ENCODE measurements around the gene KRTAP5-10. TPM values are rescaled to one million over a fixed set of nuclear protein-coding genes. Genes with fewer than 3 reads are reported as not detected.

Gene KRTAP5-10
- total RNA-seq, 1 experiment from 2014 or later, result not detected

DNA sequence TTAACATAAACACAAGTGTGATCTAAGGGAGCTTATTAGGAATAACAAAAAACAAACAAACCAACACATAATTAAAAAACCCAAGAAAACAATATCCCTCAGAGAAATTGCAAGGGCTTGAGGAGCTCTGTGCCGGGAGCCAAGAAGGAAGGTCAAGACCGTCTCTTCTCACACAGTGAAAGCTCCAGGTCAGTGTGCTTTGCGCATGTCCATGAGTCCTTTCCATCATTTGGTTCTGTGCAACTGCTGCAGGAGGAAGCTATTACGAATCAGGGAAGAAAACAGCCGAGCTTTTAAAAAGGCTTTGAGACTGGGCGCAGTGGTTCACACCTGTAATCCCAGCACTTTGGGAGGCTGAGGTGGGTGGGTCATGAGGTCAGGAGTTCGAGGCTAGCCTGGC lies 23.0 kb upstream of the KRTAP5-10 start:
- TF ChIP-seq SOX15 (CRISPR knock-in tag; IDR thresholded peaks at IDR 0.05) (no peak), TP53 (CRISPR knock-in tag; IDR thresholded peaks at IDR 0.05) (no peak), ZNF219 (CRISPR knock-in tag; IDR thresholded peaks at IDR 0.05; ENCODE audit: borderline replicate concordance) (no peak), NR2C2 (CRISPR knock-in tag; IDR thresholded peaks at IDR 0.05) (no peak)
- TF ChIP-seq, protein P1, sequence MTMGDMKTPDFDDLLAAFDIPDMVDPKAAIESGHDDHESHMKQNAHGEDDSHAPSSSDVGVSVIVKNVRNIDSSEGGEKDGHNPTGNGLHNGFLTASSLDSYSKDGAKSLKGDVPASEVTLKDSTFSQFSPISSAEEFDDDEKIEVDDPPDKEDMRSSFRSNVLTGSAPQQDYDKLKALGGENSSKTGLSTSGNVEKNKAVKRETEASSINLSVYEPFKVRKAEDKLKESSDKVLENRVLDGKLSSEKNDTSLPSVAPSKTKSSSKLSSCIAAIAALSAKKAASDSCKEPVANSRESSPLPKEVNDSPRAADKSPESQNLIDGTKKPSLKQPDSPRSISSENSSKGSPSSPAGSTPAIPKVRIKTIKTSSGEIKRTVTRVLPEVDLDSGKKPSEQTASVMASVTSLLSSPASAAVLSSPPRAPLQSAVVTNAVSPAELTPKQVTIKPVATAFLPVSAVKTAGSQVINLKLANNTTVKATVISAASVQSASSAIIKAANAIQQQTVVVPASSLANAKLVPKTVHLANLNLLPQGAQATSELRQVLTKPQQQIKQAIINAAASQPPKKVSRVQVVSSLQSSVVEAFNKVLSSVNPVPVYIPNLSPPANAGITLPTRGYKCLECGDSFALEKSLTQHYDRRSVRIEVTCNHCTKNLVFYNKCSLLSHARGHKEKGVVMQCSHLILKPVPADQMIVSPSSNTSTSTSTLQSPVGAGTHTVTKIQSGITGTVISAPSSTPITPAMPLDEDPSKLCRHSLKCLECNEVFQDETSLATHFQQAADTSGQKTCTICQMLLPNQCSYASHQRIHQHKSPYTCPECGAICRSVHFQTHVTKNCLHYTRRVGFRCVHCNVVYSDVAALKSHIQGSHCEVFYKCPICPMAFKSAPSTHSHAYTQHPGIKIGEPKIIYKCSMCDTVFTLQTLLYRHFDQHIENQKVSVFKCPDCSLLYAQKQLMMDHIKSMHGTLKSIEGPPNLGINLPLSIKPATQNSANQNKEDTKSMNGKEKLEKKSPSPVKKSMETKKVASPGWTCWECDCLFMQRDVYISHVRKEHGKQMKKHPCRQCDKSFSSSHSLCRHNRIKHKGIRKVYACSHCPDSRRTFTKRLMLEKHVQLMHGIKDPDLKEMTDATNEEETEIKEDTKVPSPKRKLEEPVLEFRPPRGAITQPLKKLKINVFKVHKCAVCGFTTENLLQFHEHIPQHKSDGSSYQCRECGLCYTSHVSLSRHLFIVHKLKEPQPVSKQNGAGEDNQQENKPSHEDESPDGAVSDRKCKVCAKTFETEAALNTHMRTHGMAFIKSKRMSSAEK (CRISPR knock-in tag; IDR thresholded peaks at IDR 0.05; ENCODE audit: borderline replicate concordance), result no peak
- TF ChIP-seq, protein P2, sequence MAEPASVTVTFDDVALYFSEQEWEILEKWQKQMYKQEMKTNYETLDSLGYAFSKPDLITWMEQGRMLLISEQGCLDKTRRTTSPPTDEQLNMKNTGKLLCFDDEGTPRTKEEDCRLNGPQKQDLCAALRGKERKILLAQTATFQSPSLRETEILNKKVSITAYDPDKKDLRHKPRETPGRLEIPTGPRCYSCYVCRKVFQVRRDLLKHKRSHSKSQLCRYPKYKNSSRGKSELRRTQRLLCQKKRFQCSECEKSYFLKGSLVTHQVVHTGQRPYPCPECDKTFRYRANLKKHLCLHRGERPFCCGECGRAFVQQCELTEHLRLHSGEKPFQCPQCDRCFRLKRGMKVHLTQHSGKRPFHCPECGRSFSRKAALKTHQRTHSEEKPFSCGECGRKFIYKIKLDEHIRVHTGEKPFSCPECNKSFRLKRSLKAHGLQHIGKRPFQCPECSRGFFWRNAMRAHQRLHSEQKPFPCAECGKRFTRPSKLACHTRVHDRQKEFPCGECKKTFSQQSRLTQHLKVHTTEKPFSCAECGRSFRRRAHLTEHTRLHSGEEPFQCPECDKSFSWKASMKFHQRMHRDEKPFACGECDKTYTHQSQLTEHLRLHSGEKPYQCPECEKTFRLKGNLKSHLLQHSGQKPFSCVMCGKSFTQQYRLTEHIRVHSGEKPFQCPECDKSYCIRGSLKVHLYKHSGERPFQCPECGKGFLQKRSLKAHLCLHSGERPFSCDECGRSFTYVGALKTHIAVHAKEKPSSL (CRISPR knock-in tag; conservative IDR thresholded peaks at IDR 0.05), result no peak
- TF ChIP-seq, protein P3, sequence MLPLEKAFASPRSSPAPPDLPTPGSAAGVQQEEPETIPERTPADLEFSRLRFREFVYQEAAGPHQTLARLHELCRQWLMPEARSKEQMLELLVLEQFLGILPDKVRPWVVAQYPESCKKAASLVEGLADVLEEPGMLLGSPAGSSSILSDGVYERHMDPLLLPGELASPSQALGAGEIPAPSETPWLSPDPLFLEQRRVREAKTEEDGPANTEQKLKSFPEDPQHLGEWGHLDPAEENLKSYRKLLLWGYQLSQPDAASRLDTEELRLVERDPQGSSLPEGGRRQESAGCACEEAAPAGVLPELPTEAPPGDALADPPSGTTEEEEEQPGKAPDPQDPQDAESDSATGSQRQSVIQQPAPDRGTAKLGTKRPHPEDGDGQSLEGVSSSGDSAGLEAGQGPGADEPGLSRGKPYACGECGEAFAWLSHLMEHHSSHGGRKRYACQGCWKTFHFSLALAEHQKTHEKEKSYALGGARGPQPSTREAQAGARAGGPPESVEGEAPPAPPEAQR (CRISPR knock-in tag; IDR thresholded peaks at IDR 0.05), result no peak
- TF ChIP-seq, protein P4, sequence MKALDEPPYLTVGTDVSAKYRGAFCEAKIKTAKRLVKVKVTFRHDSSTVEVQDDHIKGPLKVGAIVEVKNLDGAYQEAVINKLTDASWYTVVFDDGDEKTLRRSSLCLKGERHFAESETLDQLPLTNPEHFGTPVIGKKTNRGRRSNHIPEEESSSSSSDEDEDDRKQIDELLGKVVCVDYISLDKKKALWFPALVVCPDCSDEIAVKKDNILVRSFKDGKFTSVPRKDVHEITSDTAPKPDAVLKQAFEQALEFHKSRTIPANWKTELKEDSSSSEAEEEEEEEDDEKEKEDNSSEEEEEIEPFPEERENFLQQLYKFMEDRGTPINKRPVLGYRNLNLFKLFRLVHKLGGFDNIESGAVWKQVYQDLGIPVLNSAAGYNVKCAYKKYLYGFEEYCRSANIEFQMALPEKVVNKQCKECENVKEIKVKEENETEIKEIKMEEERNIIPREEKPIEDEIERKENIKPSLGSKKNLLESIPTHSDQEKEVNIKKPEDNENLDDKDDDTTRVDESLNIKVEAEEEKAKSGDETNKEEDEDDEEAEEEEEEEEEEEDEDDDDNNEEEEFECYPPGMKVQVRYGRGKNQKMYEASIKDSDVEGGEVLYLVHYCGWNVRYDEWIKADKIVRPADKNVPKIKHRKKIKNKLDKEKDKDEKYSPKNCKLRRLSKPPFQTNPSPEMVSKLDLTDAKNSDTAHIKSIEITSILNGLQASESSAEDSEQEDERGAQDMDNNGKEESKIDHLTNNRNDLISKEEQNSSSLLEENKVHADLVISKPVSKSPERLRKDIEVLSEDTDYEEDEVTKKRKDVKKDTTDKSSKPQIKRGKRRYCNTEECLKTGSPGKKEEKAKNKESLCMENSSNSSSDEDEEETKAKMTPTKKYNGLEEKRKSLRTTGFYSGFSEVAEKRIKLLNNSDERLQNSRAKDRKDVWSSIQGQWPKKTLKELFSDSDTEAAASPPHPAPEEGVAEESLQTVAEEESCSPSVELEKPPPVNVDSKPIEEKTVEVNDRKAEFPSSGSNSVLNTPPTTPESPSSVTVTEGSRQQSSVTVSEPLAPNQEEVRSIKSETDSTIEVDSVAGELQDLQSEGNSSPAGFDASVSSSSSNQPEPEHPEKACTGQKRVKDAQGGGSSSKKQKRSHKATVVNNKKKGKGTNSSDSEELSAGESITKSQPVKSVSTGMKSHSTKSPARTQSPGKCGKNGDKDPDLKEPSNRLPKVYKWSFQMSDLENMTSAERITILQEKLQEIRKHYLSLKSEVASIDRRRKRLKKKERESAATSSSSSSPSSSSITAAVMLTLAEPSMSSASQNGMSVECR (CRISPR knock-in tag; IDR thresholded peaks at IDR 0.05; ENCODE audit: borderline replicate concordance), result no peak
- TF ChIP-seq, protein P5, sequence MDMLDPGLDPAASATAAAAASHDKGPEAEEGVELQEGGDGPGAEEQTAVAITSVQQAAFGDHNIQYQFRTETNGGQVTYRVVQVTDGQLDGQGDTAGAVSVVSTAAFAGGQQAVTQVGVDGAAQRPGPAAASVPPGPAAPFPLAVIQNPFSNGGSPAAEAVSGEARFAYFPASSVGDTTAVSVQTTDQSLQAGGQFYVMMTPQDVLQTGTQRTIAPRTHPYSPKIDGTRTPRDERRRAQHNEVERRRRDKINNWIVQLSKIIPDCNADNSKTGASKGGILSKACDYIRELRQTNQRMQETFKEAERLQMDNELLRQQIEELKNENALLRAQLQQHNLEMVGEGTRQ (CRISPR knock-in tag; IDR thresholded peaks at IDR 0.05), result no peak
- TF ChIP-seq, protein P6, sequence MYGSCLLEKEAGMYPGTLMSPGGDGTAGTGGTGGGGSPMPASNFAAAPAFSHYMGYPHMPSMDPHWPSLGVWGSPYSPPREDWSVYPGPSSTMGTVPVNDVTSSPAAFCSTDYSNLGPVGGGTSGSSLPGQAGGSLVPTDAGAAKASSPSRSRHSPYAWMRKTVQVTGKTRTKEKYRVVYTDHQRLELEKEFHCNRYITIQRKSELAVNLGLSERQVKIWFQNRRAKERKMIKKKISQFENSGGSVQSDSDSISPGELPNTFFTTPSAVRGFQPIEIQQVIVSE (CRISPR knock-in tag; IDR thresholded peaks at IDR 0.05; ENCODE audit: borderline replicate concordance), result no peak
- TF ChIP-seq, protein P7, sequence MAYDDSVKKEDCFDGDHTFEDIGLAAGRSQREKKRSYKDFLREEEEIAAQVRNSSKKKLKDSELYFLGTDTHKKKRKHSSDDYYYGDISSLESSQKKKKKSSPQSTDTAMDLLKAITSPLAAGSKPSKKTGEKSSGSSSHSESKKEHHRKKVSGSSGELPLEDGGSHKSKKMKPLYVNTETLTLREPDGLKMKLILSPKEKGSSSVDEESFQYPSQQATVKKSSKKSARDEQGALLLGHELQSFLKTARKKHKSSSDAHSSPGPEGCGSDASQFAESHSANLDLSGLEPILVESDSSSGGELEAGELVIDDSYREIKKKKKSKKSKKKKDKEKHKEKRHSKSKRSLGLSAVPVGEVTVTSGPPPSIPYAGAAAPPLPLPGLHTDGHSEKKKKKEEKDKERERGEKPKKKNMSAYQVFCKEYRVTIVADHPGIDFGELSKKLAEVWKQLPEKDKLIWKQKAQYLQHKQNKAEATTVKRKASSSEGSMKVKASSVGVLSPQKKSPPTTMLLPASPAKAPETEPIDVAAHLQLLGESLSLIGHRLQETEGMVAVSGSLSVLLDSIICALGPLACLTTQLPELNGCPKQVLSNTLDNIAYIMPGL (CRISPR knock-in tag; IDR thresholded peaks at IDR 0.05), result no peak
- H3K27me3 Mint-ChIP-seq (ENCODE audit: low read depth), result peaks cover 17% of the 10 kb centered on the region
- DNase-seq (ENCODE audit: low spot score), result no peak
- no peak overlapping the region for H3K27ac Mint-ChIP-seq
- ATAC-seq, result no peak
- H3K4me3 Mint-ChIP-seq, result no peak overlapping the region
- POLR2A ChIA-PET, result interaction anchor here (0.6 kb wide), 2 partner anchors 10 to 628 kb away, joined by 3 to 10 read pairs; no protein-coding TSS in a partner anchor
- CTCF ChIA-PET, result interaction anchor here (1.9 kb wide), 1 partner anchor 38 kb away, joined by 9 read pairs; no protein-coding TSS in a partner anchor
- peaks cover 27% of the 10 kb centered on the region for H3K9me3 Mint-ChIP-seq
- H3K4me1 Mint-ChIP-seq, result peaks cover 17% of the 10 kb centered on the region
- peaks cover 16% of the 10 kb centered on the region for H3K36me3 Mint-ChIP-seq

All from WTC11 (cell line).